Esophagus squamous epithelium (tissue), 5 donors: ENCODE results near the gene NPAS2. TPM values are rescaled to one million over a fixed set of nuclear protein-coding genes. Genes with fewer than 3 reads are reported as not detected.

Experiments used
- DNase-seq: peaks from one replicate; lab custom pipeline; 2025; lab: John Stamatoyannopoulos, UW
- H3K27ac ChIP-seq, 4 donors: fragments of 200-600 bp; sonication (generic); one replicate each; pipeline ENCODE4 v1.5.1; 2016 to 2019; ENCODE audit warnings: mild to moderate bottlenecking in 1 of 4
- H3K27me3 ChIP-seq, 4 donors: fragments of 200-600 bp; sonication (generic); 1 replicate in 3 of 4; 2 replicates in 1 of 4; pipeline versions ENCODE4 v1.5.1 to v1.6.0; 2017 to 2021; ENCODE audit warnings: antibody characterized with exemption in 1 of 4
- H3K36me3 ChIP-seq, 3 donors: fragments of 200-600 bp; sonication (generic); one replicate each; pipeline ENCODE4 v1.5.1; 2016 to 2019
- H3K4me1 ChIP-seq, 3 donors: fragments of 200-600 bp; sonication (generic); one replicate each; pipeline ENCODE4 v1.5.1; 2017 to 2019
- H3K4me3 ChIP-seq, 4 donors: fragments of 200-600 bp; sonication (generic); 1 replicate in 3 of 4; 2 replicates in 1 of 4; pipeline ENCODE4 v1.5.1; 2016 to 2019; ENCODE audit warnings: mild to moderate bottlenecking in 2 of 4, moderate library complexity in 1 of 4
- H3K9me3 ChIP-seq, 3 donors: fragments of 200-600 bp; sonication (generic); one replicate each; pipeline ENCODE4 v1.5.1; 2016 to 2019
- POLR2A ChIP-seq, 4 donors: fragments of 450-650 bp; IDR thresholded peaks; one replicate each; pipeline ENCODE4 v1.6.1; 2017; ENCODE audit warnings: antibody characterized with exemption in 4 of 4, mild to moderate bottlenecking in 4 of 4, moderate library complexity in 3 of 4
- WGBS, 2 donors: methylation state at CpG; one replicate each; pipeline ENCODE4 v1.1.5; 2018; 5-methylcytosine and 5-hydroxymethylcytosine counted together
- intact Hi-C: fragments of 100-400 bp; cut with DNase I; formaldehyde crosslinking; loops from one replicate; pipeline ENCODE4 v1.15.0; 2022
- total RNA-seq, 4 donors: library from RNA; depleted of rRNA; stranded (reverse); fragments of >200 nt; gene quantifications; one replicate each; pipeline ENCODE4 v1.1.0, GENCODE V29; 2016
- TF ChIP-seq, protein P1 (sequence below), 6 experiments: fragments of 450-650 bp in 4 of 6; fragments of 200-600 bp in 2 of 6; sonication (generic) in 2 of 6; IDR thresholded peaks; one replicate each; pipeline ENCODE4 v1.5.1; 2016 to 2019; ENCODE audit warnings: antibody characterized with exemption in 6 of 6, mild to moderate bottlenecking in 4 of 6, moderate library complexity in 4 of 6
- donor health status: DM: yes; HTN: yes; CAD: no.

NPAS2 gene
- total RNA-seq, 4 donors from 2014 or later = 29.1 to 64.2 (median 39.1) TPM

DNA sequence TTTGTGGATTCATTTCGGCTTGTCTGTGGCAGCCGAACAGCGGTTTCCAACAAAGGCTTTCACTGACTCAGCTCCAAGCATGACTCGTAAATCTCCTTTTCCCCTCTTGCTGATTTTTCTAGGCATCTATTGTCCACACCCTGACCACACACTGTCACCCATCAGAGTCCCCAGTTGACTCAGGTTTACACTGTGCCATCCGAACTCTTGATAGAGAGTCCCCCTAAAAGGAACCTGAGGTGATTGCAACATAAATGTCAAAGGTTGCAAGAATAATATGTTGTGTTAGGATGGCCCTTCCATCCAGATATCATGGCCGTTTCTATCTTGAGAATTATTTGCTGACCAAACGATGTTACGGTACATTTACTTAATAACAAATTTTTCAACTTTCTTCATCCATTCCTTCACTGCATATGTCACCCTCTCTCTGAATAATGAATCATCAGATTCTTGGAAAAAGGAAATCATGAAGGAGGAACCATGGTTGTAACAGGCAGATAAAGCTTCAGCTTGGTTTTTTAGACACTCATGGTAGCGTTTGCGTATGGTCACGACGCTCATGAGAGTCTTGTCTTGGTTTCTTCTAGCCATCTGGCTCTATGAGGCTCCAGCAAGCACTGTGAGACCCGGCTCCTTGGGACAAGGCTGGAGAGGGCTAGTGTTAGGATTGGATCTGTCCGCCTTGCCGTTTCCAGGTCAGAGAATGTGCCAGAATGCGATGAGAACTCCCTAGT lies 72.1 kb downstream of the NPAS2 start:
- H3K36me3 ChIP-seq = no peaks in the 10 kb centered on the region
- peak overlapping the region in 1 of 4 donors; percentile 26 for H3K27ac ChIP-seq
- H3K27me3 ChIP-seq = no peaks in the 10 kb centered on the region
- H3K4me1 ChIP-seq = peaks cover 14 to 66% (median 30%) of the 10 kb centered on the region in 3 donors
- H3K4me3 ChIP-seq = no peak overlapping the region
- TF ChIP-seq, protein P1, sequence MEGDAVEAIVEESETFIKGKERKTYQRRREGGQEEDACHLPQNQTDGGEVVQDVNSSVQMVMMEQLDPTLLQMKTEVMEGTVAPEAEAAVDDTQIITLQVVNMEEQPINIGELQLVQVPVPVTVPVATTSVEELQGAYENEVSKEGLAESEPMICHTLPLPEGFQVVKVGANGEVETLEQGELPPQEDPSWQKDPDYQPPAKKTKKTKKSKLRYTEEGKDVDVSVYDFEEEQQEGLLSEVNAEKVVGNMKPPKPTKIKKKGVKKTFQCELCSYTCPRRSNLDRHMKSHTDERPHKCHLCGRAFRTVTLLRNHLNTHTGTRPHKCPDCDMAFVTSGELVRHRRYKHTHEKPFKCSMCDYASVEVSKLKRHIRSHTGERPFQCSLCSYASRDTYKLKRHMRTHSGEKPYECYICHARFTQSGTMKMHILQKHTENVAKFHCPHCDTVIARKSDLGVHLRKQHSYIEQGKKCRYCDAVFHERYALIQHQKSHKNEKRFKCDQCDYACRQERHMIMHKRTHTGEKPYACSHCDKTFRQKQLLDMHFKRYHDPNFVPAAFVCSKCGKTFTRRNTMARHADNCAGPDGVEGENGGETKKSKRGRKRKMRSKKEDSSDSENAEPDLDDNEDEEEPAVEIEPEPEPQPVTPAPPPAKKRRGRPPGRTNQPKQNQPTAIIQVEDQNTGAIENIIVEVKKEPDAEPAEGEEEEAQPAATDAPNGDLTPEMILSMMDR (IDR thresholded peaks at IDR 0.05) = no peak
- TF ChIP-seq POLR2A (IDR thresholded peaks at IDR 0.05) = no peak
- no peak for DNase-seq
- intact Hi-C loops = no loop called here
- WGBS, 2 donors = 66 to 79% methylated on average over 13 to 16 of the region's 16 CpGs
- H3K9me3 ChIP-seq = no peaks in the 10 kb centered on the region

DNA sequence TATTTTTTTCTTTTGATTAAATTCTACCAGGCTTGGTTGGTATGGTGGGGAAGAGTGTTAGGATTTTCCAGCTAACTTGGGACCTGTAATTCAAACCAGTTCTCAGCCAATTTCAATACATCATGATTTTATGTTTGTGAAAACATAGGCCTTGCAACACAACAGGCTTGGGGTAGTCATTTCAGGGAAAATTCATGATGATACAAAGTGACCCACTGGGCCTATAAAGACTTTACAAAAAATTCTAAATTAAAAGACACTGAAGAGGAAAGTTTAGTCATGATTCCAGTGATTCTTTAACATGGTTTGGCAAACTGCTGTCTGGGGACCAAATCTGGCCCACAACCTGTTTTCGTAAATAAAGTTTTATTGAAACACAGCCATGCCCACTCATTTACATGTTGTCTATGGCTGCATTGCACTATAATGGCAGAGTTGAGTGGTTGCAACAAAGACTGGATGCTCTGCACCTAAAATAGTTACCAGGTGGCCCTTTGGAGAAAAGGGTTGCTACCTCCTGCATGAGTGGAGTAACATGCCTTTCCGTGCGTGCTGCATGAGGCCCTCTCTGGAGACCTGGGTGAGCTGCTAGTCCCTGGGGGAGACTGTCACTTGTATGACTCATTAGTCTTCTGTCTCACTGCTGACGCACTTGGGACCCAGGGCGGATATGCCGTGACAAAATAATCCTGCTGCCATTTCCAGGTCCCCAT lies 73.6 kb downstream of the NPAS2 start:
- Histone ChIP-seq H3K27ac (peak overlapping the region in 1 of 4 donors; percentile 43), H3K4me1 (peaks cover 5 to 51% (median 15%) of the 10 kb centered on the region in 3 donors), H3K9me3 (no peaks in the 10 kb centered on the region), H3K27me3 (no peaks in the 10 kb centered on the region), H3K4me3 (no peak overlapping the region), H3K36me3 (no peaks in the 10 kb centered on the region)
- intact Hi-C loops = no loop called here
- 71 to 74% methylated on average over 3 to 6 of the region's 6 CpGs for WGBS, 2 donors
- DNase-seq = no peak
- no peak for TF ChIP-seq POLR2A (IDR thresholded peaks at IDR 0.05)
- TF ChIP-seq, protein P1 (IDR thresholded peaks at IDR 0.05) = no peak

DNA sequence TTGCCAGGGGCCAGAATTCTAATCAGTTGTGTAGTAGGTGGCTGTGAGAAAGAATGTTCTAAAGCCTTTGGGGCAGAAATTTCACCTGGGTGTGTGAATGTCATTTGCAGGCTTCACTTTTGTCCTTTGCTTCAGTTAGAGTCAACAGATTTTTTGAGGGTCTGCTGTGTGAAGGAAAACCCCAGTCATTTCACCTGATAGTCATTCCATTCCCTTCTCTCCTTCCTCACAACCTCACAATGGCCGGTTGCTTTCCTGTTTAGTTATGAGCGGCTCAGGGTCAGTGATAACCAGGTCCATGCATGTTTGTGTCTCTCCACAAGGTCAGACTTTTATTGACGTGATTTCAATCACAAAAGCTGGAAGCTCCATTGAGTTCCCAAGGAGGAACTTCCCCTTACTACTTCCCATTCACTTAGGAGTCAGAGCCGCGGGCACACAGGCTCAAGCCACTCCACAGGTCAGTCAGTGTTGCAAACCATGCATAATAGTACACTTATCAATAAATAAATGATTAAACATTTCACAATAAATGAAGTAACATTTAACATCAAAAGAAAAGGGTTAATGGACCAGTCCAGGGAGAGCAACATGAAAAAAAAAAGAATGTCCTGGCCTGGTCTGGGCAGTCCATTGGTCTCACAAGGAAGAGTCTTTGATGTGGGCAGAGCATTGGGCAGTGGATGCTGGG lies 74.3 kb downstream of the NPAS2 start:
- WGBS, 2 donors = 69 to 85% methylated on average over 5 of the region's 5 CpGs
- no peaks in the 10 kb centered on the region for H3K9me3 ChIP-seq
- no peaks in the 10 kb centered on the region for H3K36me3 ChIP-seq
- H3K4me1 ChIP-seq = peaks cover 0 to 44% (median 13%) of the 10 kb centered on the region in 3 donors
- no peak for TF ChIP-seq POLR2A (IDR thresholded peaks at IDR 0.05)
- TF ChIP-seq, protein P1 (IDR thresholded peaks at IDR 0.05) = no peak
- H3K27me3 ChIP-seq = no peaks in the 10 kb centered on the region
- no peak overlapping the region for H3K4me3 ChIP-seq
- peak overlapping the region in 2 of 4 donors; percentile 9 to 43 for H3K27ac ChIP-seq
- intact Hi-C loops = no loop called here
- no peak for DNase-seq

DNA sequence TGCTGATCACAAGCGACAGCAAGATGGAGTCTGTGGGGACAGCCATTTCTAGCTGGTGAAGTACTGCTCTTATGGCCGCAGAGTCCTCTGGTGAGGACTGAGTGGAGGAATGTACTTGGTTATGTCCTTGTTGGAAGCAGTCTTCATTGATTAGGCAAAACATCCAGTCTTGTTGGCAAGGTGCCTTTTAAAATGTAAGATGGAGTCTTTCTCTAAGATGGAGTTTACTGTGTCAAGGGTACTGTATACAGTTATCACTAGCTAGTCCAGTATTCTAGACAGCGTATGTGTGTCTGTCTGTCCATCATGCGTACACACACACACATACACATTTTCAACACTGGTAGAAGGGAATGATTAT lies 74.8 kb downstream of the NPAS2 start:
- intact Hi-C loops = no loop called here
- no peak overlapping the region for H3K27ac ChIP-seq
- H3K27me3 ChIP-seq = no peaks in the 10 kb centered on the region
- TF ChIP-seq, protein P1 (IDR thresholded peaks at IDR 0.05) = no peak
- no peak for TF ChIP-seq POLR2A (IDR thresholded peaks at IDR 0.05)
- no peaks in the 10 kb centered on the region for H3K9me3 ChIP-seq
- no peak for DNase-seq
- no peak overlapping the region for H3K4me3 ChIP-seq
- WGBS, 2 donors = 89 to 95% methylated on average over 4 of the region's 4 CpGs
- peaks cover 0 to 39% (median 13%) of the 10 kb centered on the region in 3 donors for H3K4me1 ChIP-seq
- H3K36me3 ChIP-seq = peaks cover 0 to 5% (median 0%) of the 10 kb centered on the region in 3 donors
